ENCODE results near the gene PTGDR2.

The PTGDR2 gene

GRCh38 chr11:60809249-60809648 is 46.5 kb downstream of the PTGDR2 start:
- no peak for DNase-seq

GRCh38 chr11:60803273-60803936 is 52.3 kb downstream of the PTGDR2 start:
- no peak for DNase-seq

DNA sequence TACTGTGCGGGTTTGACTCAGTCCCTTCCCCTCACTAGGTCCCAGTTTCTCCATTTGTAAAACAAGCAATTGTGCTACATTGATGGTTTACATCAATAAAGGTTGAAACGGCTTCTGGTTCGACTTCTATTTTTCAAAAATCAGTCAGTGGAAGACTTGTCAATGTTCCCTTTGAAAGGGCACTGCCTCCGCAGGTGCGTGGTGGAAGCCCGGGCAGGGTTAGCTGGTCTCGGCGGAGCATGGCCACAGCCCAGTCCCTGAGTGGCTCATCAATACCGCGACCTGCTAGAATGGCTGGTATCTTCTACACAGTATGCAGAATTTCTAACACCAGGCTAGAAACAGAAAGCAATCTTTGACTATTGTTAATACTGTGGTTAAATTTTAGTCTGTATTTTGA is 54.6 kb downstream of the PTGDR2 start:
- DNase-seq: no peak

Data from NCI-H1694 treated with DMSO at 0.1 percent for 48 hours (cell line).